GM10266 (cell line): Measurements from ENCODE around the gene PTPRJ.
"Not testable (repeated sequence)": the region's sequence is repeated elsewhere in the genome, so short reads cannot be mapped to it uniquely, and the experiment has no call there.

Experiments
- DNase-seq: peaks from one replicate; pipeline ENCODE4 v3.0.0; 2012; ENCODE audit errors: extremely low spot score
- CTCF ChIP-seq: IDR thresholded peaks from 2 replicates; pipeline ENCODE4 v1.5.1; 2012; ENCODE audit warnings: mild to moderate bottlenecking, low read depth; ENCODE audit not compliant: control insufficient read depth, insufficient read depth; ENCODE audit errors: missing control alignments

Gene PTPRJ

DNA sequence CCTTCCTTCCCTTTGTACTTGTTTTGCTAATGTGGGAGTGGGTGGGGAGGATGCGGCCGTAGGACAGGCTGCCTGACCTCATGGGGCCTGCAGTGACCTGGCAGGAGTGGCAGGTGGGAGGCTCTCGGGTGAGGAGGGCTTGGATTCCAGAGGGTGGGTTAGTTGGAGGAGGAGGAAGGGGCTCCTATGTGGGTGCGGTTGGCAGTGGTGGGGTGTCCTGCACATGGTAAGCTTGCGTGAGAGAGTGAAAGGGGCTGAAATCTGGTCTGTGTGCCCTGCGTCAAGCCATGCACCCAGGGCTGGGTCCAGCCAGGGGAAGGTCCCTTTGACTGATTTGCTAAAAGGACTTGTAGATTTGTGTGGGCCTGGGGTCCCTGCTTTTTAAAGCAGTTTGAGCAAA, 145.5 kb downstream of the PTPRJ start:
- DNase-seq, result no peak
- no peak for TF ChIP-seq CTCF

DNA sequence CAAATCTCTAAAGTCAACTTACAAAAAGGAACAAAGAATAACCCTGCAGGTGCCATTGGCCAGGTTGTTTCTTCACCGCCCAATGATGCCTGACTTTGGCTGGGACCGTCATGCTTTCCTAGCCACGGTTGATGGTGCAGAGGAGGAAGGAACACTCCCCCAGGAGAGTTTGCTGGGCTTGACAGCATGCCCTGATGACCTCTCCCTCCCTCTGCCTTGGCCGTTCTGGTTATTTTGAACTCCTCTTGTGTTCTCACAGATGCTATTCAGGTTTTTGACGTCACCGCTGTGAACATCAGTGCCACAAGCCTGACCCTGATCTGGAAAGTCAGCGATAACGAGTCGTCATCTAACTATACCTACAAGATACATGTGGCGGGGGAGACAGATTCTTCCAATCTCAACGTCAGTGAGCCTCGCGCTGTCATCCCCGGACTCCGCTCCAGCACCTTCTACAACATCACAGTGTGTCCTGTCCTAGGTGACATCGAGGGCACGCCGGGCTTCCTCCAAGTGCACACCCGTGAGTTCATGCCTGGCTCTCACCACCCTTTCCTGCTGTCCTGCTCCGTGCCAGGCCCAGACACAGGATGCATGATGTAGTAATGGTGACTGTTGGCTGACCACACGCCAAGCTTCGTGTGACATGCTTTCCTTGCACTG, 147.3 kb downstream of the PTPRJ start:
- DNase-seq, result no peak
- TF ChIP-seq CTCF, result no peak

- no peak for DNase-seq
- no peak for TF ChIP-seq CTCF
Observed at GRCh38 chr11:48129697-48130395, 149.5 kb downstream of the PTPRJ start.

GRCh38 chr11:48134221-48134922, 154.0 kb downstream of the PTPRJ start:
- no peak for DNase-seq
- TF ChIP-seq CTCF, result no peak

- DNase-seq, result no peak
- no peak for TF ChIP-seq CTCF
Observed at GRCh38 chr11:48138222-48138621, 157.9 kb downstream of the PTPRJ start.

GRCh38 chr11:48139896-48140295, 159.5 kb downstream of the PTPRJ start:
- DNase-seq, result not testable (repeated sequence)

DNA sequence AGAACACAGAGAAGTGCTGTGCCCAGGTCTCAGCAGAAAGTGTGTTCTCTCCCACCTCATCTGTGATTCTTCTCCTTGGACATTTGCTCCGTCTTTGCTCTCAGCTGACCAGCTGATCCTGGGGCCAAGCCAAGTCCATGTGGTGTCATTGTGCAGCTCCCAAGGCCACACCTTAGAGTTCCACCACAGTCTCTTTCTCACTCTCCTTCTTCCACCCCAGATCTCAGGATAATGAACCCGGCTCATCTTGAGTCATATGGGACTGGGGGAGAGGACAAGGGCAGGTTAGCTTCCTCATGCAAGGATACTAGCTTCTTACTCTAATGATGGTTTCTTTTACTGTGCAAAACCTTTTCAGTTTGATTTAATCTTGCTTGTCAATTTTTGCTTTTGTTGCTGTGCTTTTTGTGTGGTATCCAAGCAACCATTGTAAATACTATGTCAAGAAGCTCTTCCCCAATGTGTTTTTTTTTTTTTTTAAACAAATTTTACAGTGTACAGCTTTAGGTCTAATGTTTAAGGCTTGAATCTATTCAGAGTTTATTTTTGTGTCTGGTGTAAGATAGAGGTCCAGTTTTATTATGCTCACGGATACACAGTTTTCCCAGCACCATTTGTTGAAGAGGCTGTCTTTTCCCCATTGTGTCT, 161.2 kb downstream of the PTPRJ start:
- no peak for TF ChIP-seq CTCF
- no peak for DNase-seq
